Panc1 (cell line): Measurements from ENCODE around the gene ZNF322.
"Not testable (repeated sequence)": the region's sequence is repeated elsewhere in the genome, so short reads cannot be mapped to it uniquely, and the experiment has no call there.

Experiments used
- CTCF ChIP-seq: fragments of 450-650 bp; IDR thresholded peaks from 2 replicates; pipeline ENCODE4 v1.5.1; 2017; ENCODE audit warnings: mild to moderate bottlenecking
- POLR2AphosphoS5 ChIP-seq: IDR thresholded peaks from 2 replicates; pipeline ENCODE4 v1.6.1; 2012; ENCODE audit warnings: mild to moderate bottlenecking, low read depth, low read length, moderate library complexity
- REST ChIP-seq, 2 experiments: IDR thresholded peaks; 2 replicates each; pipeline ENCODE4 v1.6.1; 2011 to 2012; ENCODE audit warnings: low read depth in 2 of 2, control low read depth in 1 of 2, low read length in 1 of 2, mild to moderate bottlenecking in 1 of 2, moderate library complexity in 1 of 2; ENCODE audit not compliant: insufficient read depth in 1 of 2

- TF ChIP-seq CTCF; REST (IDR thresholded peaks at IDR 0.05; ENCODE audit: insufficient read depth in 1 of 2, low read depth in 2 of 2, low read length in 1 of 2); POLR2AphosphoS5: not testable (repeated sequence)
These were observed 23.0 kb upstream of the ZNF322 start for GRCh38 chr6:26682435-26683042.
